ENCODE data around the gene DDIT4L. TPM values are rescaled to one million over a fixed set of nuclear protein-coding genes. Genes with fewer than 3 reads are reported as not detected.
"Not testable (repeated sequence)": the region's sequence is repeated elsewhere in the genome, so short reads cannot be mapped to it uniquely, and the experiment has no call there.

DDIT4L gene
- polyA plus RNA-seq, 1 experiment = 1.6 TPM

DNA sequence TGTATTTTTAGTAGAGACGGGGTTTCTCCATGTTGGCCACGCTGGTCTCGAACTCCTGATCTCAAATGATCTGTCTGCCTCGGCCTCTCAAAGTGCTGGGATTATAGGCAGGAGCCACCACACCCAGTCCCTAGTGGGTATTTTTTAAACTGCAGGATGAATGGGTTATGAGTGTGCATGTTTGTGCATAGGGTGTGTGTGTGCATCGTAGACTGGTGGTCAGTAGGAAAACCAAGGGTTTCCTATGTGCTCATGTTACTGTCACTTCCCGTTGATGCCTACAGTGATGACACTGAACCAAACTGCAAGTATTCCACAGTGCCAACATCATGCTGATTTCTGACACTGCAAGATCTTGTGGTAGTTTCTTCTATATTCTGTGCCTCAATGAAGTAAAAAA is 41.1 kb downstream of the DDIT4L start:
- POLR2A ChIA-PET = no interaction called here
- TF ChIP-seq, protein P1, sequence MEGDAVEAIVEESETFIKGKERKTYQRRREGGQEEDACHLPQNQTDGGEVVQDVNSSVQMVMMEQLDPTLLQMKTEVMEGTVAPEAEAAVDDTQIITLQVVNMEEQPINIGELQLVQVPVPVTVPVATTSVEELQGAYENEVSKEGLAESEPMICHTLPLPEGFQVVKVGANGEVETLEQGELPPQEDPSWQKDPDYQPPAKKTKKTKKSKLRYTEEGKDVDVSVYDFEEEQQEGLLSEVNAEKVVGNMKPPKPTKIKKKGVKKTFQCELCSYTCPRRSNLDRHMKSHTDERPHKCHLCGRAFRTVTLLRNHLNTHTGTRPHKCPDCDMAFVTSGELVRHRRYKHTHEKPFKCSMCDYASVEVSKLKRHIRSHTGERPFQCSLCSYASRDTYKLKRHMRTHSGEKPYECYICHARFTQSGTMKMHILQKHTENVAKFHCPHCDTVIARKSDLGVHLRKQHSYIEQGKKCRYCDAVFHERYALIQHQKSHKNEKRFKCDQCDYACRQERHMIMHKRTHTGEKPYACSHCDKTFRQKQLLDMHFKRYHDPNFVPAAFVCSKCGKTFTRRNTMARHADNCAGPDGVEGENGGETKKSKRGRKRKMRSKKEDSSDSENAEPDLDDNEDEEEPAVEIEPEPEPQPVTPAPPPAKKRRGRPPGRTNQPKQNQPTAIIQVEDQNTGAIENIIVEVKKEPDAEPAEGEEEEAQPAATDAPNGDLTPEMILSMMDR (IDR thresholded peaks at IDR 0.05; ENCODE audit: insufficient read depth, low read depth, low read length) = no peak

DNA sequence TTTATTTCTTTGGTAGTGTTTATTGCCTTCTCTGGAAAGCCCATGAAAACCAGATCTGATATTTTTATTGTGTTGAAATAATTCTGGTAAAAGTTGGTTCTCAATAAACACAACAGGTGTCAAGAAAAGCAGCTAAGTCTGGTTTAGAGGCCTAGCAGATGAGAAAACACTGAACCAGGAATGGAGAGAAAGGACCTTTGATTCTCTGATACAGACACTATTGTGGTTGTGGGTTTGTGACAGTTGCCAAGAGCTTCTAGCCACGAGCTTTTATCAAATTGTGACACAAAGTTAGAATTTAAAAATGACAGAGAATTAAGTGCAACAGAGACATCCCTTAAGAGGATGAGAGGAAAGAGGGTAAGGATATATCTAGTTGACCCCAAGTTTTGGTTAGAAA is 42.6 kb downstream of the DDIT4L start:
- no peaks in the 10 kb centered on the region for H3K27me3 ChIP-seq (ENCODE audit: control insufficient read depth, insufficient read depth, low read length)
- POLR2A ChIA-PET = no interaction called here
- TF ChIP-seq, protein P1 (IDR thresholded peaks at IDR 0.05; ENCODE audit: insufficient read depth, low read depth, low read length) = no peak
- H3K36me3 ChIP-seq (ENCODE audit: control insufficient read depth, insufficient read depth, low read length) = no peaks in the 10 kb centered on the region
- CTCF ChIA-PET = no interaction called here
- no peak overlapping the region for H3K4me3 ChIP-seq (ENCODE audit: low read depth, low read length)
- no peak for DNase-seq (ENCODE audit: low read depth)

More for the DNA sequence above, 41.1 kb downstream of the DDIT4L start:
- H3K36me3 ChIP-seq (ENCODE audit: control insufficient read depth, insufficient read depth, low read length) = no peaks in the 10 kb centered on the region
- no peaks in the 10 kb centered on the region for H3K27me3 ChIP-seq (ENCODE audit: control insufficient read depth, insufficient read depth, low read length)
- DNase-seq (ENCODE audit: low read depth) = no peak
- CTCF ChIA-PET = no interaction called here
- no peak overlapping the region for H3K4me3 ChIP-seq (ENCODE audit: low read depth, low read length)

DNA sequence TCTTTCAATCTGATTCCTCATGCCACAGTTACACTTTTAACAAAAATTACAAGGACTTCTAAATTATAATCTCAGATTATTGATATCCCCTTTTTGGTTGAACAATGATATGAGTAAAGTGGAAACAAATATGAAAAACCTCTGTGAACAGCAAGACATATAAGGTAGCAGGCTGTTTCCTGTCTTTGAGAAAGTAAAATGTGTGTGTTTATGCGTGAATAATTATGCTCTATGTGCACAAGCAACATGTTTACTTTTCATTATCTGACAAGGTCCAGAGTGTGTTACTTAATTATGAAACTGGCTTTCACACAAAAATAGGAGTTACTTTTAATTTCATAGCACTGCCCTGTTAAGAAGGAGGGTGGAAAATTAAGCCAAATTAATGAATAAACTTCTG is 43.1 kb downstream of the DDIT4L start:
- ChIA-PET POLR2A (no interaction called here), CTCF (no interaction called here)
- Histone ChIP-seq H3K27me3 (ENCODE audit: control insufficient read depth, insufficient read depth, low read length) (no peaks in the 10 kb centered on the region), H3K36me3 (ENCODE audit: control insufficient read depth, insufficient read depth, low read length) (no peaks in the 10 kb centered on the region), H3K4me3 (ENCODE audit: low read depth, low read length) (no peak overlapping the region)
- no peak for DNase-seq (ENCODE audit: low read depth)
- TF ChIP-seq, protein P1 (IDR thresholded peaks at IDR 0.05; ENCODE audit: insufficient read depth, low read depth, low read length) = no peak

DNA sequence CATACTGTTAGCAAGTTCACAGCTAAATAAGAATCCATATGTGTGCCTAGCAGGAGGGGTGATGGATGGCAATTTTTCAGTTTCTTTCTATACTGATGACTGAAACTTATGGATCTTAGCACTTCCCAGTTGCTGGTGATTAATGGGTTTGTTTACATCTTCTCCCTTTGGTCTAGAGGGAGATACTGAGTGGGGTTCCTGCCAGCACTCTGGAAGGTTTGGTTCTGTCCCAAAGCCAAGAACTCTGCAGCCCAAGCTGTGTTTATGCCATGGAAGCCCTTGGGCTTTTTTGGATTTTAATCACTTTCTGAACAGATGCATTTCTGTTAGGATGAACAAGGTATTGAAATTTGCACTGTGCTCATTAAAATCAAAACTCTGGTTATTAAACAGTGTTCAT is 43.5 kb downstream of the DDIT4L start:
- Histone ChIP-seq H3K27me3 (ENCODE audit: control insufficient read depth, insufficient read depth, low read length) (no peaks in the 10 kb centered on the region), H3K36me3 (ENCODE audit: control insufficient read depth, insufficient read depth, low read length) (no peaks in the 10 kb centered on the region), H3K4me3 (ENCODE audit: low read depth, low read length) (no peak overlapping the region)
- ChIA-PET POLR2A (no interaction called here), CTCF (no interaction called here)
- TF ChIP-seq, protein P1 (IDR thresholded peaks at IDR 0.05; ENCODE audit: insufficient read depth, low read depth, low read length) = no peak
- DNase-seq (ENCODE audit: low read depth) = no peak

DNA sequence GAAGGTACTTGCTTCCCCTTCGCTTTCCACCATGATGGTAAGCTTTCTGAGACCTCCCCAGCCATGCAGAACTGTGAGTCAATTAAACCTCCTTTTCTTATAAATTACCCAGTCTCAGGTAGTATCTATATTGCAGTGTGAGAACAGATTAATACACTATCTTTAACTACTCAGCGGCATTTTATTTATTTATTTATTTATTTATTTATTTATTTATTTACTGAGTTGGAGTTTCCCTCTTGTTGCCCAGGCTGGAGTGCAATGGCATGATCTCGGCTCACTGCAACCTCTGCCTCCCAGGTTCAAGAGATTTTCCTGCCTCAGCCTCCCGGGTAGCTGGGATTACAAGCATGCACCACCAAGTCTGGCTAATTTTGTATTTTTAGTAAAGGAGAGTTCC is 52.9 kb downstream of the DDIT4L start:
- H3K27me3 ChIP-seq (ENCODE audit: control insufficient read depth, insufficient read depth, low read length); POLR2A ChIA-PET; H3K4me3 ChIP-seq (ENCODE audit: low read depth, low read length); H3K36me3 ChIP-seq (ENCODE audit: control insufficient read depth, insufficient read depth, low read length); DNase-seq (ENCODE audit: low read depth): not testable (repeated sequence)
- CTCF ChIA-PET = interaction anchor here (0.8 to 2.0 kb wide), 2 partner anchors 11 to 28 kb away, joined by 3 to 7 read pairs; no protein-coding TSS in a partner anchor

Other genes with a start within 250 kb of the DDIT4L start
- 15.9 and 30.1 TPM in 2 replicates for gene DNAJB14, start 243.8 kb downstream of the DDIT4L start, polyA plus RNA-seq (2011; rRNA removed)
- gene H2AZ1, start 240.2 kb downstream of the DDIT4L start, polyA plus RNA-seq (2011; rRNA removed) = 335 and 405 TPM in 2 replicates

Data from BJ (cell line).